NOMO-1 treated with DMSO at 0.1 percent for 48 hours (cell line): ENCODE results near the gene VENTX.

Source experiments
- DNase-seq: peaks from one replicate; lab custom pipeline; 2025; ENCODE audit not compliant: unreplicated experiment; lab: John Stamatoyannopoulos, UW

VENTX gene

GRCh38 chr10:133283931-133284330 lies 46.3 kb downstream of the VENTX start:
- no peak for DNase-seq

GRCh38 chr10:133285217-133285616 lies 47.6 kb downstream of the VENTX start:
- no peak for DNase-seq

- DNase-seq = no peak
Measured at GRCh38 chr10:133286366-133286765, 48.7 kb downstream of the VENTX start.

GRCh38 chr10:133287832-133288500 lies 50.3 kb downstream of the VENTX start:
- no peak for DNase-seq

- no peak for DNase-seq
Measured at GRCh38 chr10:133289761-133290160, 52.1 kb downstream of the VENTX start.
